ENCODE measurements around the gene PKD1L1. TPM values are rescaled to one million over a fixed set of nuclear protein-coding genes. Genes with fewer than 3 reads are reported as not detected.

The PKD1L1 gene
- total RNA-seq, 2 experiments from 2014 or later = 0.02 to 0.05 TPM

DNA sequence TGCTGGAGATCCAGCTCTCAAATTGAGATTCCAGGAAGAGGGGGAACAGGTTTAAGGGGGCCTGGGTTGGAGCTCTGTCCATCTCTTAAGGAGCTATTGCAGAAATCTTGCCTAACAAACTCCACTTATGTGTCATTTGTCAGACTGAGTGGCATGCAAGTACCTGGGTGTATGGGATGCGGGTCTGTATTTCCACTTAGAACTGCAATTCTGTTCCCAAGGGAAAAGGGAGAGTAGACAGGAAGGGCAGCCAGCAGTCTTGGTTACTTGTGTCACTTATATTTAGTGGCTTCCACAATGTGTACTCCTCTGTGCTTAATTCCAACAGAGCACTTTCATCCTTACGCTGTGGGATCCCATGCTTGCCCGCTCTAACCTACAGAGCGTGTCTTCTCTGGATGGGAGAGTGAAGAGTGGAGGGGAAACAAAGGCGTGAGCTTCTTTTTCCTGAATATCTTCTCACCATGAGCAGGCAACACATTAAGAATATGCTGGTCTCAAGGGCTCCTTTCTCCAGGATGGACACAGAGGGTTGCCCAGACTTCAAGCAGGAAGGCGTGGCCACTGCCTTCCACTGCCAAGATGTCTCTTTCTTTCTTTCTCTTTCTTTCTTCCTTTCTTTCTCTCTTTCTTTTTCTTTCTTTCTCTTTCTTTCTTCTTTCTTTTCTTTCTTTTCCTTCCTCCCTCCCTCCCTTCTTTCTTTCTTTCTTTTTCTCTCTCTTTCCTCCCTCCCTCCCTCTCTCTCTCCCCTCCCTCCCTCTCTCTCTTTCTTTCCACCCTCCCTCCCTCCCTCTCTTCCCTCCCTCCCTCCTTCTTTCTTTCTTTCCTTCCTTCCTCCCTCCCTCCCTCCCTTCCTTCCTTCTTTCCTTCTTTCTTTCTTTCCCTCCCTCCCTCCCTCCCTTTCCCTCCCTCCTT lies 212.6 kb downstream of the PKD1L1 start:
- H3K4me1 Mint-ChIP-seq (ENCODE audit: low read depth) = no peaks in the 10 kb centered on the region
- H3K9me3 Mint-ChIP-seq = no peaks in the 10 kb centered on the region
- no peak overlapping the region for H3K27ac Mint-ChIP-seq
- no peak overlapping the region for H3K4me3 Mint-ChIP-seq
- H3K27me3 Mint-ChIP-seq (ENCODE audit: low read depth) = peaks cover 5% of the 10 kb centered on the region
- no peaks in the 10 kb centered on the region for H3K36me3 Mint-ChIP-seq (ENCODE audit: low read depth)
- intact Hi-C loops (cut with micrococcal nuclease) = no loop called here
- no peak for DNase-seq
- CTCF ChIA-PET = no interaction called here

DNA sequence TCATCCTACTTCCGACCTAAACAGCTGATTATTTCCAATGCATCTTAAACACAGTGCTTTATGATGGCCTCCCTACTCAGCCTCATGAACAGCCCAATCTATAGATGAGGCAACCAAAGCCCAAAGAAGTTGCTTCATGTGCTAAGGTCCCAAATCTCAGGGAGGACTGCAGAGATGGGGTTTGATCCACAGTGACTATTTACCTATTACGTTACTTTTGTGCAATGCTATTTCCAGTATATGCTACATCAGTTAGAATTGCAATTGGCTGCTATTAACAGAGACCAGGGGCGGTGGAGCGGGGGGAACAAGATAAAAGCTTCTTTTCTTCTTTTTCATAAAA lies 213.3 kb downstream of the PKD1L1 start:
- Mint-ChIP-seq H3K4me3 (no peak overlapping the region), H3K27me3 (ENCODE audit: low read depth) (peaks cover 5% of the 10 kb centered on the region), H3K36me3 (ENCODE audit: low read depth) (no peaks in the 10 kb centered on the region), H3K4me1 (ENCODE audit: low read depth) (no peaks in the 10 kb centered on the region), H3K27ac (no peak overlapping the region), H3K9me3 (no peaks in the 10 kb centered on the region)
- intact Hi-C loops (cut with micrococcal nuclease) = no loop called here
- CTCF ChIA-PET = no interaction called here
- no peak for DNase-seq

DNA sequence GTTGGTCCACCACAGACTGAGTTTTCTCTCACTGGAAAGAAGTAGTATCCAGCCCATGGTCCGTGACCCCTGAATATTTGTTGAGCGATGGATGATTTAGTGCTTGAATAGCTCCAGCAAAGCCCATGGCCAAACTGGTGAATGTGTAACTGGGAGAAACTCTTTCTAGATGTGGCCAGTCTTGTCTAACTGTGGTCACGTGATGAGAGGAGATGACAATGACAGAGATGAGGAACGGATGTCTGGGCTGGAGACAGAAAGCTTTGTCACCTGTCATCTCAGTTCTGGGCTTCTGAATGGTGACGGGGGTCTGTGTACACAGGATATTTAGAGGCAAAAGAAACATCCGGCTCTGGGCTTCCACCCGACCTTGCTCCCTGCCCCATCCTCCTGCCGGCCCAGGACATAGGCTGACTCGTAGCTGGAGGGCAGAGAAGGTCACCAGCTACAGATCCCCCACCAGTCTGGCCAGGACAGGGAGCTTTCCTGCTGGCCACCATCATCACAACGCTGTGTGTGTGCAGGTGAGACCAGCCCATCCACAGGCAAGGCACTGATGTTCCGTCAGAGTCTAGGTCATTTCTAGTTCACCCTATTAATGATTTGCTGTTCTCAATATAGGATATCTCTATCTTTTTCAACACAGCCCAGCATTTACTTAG lies 213.8 kb downstream of the PKD1L1 start:
- H3K4me3 Mint-ChIP-seq = no peak overlapping the region
- CTCF ChIA-PET = no interaction called here

DNA sequence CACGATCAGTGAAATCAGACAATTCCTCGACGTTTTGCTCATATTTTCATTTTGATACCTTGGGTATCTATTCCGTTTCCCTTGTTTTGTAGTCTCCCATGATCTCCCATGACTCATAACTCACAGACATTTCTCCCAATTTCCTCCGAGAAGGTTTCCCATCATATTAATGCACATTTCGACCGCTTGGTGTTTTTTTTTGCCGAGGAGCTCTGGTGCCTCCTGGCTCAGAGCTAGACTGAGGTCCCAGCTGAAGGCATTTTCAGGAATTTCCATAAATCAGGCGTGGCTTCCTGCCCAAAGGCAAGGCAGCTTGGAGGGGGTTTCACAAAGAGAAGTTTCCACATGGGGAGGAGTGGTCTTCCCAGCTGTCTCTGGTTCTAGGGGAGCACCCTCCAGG lies 218.1 kb downstream of the PKD1L1 start:
- intact Hi-C loops (cut with micrococcal nuclease) = no loop called here
- H3K4me3 Mint-ChIP-seq = no peak overlapping the region
- CTCF ChIA-PET = no interaction called here
- H3K36me3 Mint-ChIP-seq (ENCODE audit: low read depth) = no peaks in the 10 kb centered on the region
- no peaks in the 10 kb centered on the region for H3K27me3 Mint-ChIP-seq (ENCODE audit: low read depth)
- no peaks in the 10 kb centered on the region for H3K4me1 Mint-ChIP-seq (ENCODE audit: low read depth)
- no peaks in the 10 kb centered on the region for H3K9me3 Mint-ChIP-seq
- H3K27ac Mint-ChIP-seq = no peak overlapping the region
- no peak for DNase-seq

More for the DNA sequence above, 213.8 kb downstream of the PKD1L1 start:
- intact Hi-C loops (cut with micrococcal nuclease) = no loop called here
- DNase-seq = no peak
- Mint-ChIP-seq H3K36me3 (ENCODE audit: low read depth) (no peaks in the 10 kb centered on the region), H3K9me3 (no peaks in the 10 kb centered on the region), H3K27me3 (ENCODE audit: low read depth) (peaks cover 5% of the 10 kb centered on the region), H3K27ac (no peak overlapping the region), H3K4me1 (ENCODE audit: low read depth) (no peaks in the 10 kb centered on the region)

DNA sequence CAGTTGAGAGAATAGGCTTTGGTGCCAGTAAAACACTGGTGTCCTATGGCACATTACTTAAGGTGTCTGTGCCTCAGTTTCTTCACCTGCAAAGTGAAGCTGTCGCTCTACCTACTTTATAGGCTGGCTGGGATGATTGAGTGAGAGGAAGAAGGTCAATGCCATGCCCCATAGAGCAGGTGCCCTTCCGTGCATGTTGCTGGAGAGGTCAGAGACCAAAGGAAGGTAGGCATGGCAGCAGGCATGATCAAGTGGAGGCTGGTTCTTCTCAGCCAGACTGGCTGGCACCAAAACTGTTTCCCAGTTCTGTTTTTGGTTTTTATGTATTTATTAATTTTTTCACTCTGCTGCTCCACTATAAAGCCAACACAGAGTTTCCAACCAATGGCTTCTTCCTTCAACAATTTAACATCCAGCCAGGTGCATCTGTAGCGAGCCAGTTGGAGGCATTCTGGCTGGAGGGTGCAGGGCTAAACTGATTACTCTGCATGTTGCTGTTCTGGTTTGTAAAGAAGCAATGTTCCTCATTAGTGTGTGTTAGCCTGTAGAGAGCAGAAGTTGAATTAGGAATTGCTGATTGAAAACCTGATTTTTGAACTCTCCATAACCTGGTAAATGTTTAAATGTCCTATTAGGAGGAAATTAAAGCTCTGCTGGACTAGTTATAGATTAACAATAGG lies 222.1 kb downstream of the PKD1L1 start:
- Mint-ChIP-seq H3K4me1 (ENCODE audit: low read depth) (no peaks in the 10 kb centered on the region), H3K27ac (no peak overlapping the region), H3K4me3 (no peak overlapping the region), H3K27me3 (ENCODE audit: low read depth) (no peaks in the 10 kb centered on the region), H3K36me3 (ENCODE audit: low read depth) (no peaks in the 10 kb centered on the region), H3K9me3 (no peaks in the 10 kb centered on the region)
- intact Hi-C loops (cut with micrococcal nuclease) = no loop called here
- CTCF ChIA-PET = no interaction called here
- DNase-seq = no peak

DNA sequence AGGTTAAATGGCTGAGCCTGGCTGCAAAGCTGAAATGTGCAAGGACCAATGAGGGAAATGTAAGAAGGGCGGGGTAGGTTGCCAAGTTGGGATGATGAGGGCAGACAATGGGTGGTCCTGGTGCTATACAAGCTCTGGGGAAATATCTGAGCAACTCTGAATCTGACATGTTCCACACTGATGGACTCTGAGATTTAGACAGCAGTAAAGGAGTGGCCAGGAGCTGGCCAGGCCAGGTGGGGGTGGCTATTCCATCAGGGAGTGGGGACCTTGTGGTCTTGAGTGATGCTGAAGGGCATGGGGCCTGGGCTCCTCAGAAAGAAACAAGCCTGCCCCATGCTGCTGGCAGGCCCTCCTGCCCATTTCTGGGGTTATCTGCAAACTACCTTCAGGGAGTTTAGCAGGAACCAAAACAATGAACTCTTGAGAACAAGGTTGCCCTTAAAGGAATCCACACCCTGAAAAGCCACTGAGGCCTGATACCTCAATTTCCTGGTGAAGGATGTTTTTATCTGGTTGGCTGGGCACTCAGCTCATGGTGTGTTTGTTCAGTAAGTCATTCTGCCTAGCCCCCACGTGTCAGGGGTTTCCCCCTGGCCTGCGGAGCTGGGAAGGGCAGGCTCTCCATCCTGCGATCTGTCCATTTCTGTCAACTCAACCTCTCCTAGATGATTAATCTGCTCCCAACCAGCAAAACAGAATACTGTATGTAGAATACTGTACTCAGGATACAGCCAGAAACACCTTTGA lies 223.1 kb downstream of the PKD1L1 start:
- Mint-ChIP-seq H3K36me3 (ENCODE audit: low read depth) (no peaks in the 10 kb centered on the region), H3K27ac (no peak overlapping the region), H3K27me3 (ENCODE audit: low read depth) (no peaks in the 10 kb centered on the region), H3K4me1 (ENCODE audit: low read depth) (no peaks in the 10 kb centered on the region), H3K9me3 (no peaks in the 10 kb centered on the region), H3K4me3 (no peak overlapping the region)
- CTCF ChIA-PET = no interaction called here
- no peak for DNase-seq
- intact Hi-C loops (cut with micrococcal nuclease) = no loop called here

Other genes with a start within 250 kb of the PKD1L1 start
- 10 to 100 TPM; 55.0 to 61.2 TPM for gene HUS1, start 31.1 kb upstream of the PKD1L1 start, total RNA-seq
- not detected for gene SUN3, start 80.6 kb upstream of the PKD1L1 start, total RNA-seq
- under 1 TPM; 0.29 to 0.44 TPM for gene C7orf57, start 87.1 kb upstream of the PKD1L1 start, total RNA-seq
- 10 to 100 TPM; 46.9 to 48.2 TPM for gene UPP1, start 140.8 kb upstream of the PKD1L1 start, total RNA-seq
- not detected for gene ABCA13, start 223.0 kb upstream of the PKD1L1 start, total RNA-seq